IPS DF 4.7 (cell line): ENCODE measurements around the gene NPS.

Source experiments
- DNase-seq: peaks from one replicate; pipeline ENCODE4 v3.0.0-alpha.2; 2013; ENCODE audit warnings: low spot score; ENCODE audit errors: extremely low read depth

Gene NPS

DNA sequence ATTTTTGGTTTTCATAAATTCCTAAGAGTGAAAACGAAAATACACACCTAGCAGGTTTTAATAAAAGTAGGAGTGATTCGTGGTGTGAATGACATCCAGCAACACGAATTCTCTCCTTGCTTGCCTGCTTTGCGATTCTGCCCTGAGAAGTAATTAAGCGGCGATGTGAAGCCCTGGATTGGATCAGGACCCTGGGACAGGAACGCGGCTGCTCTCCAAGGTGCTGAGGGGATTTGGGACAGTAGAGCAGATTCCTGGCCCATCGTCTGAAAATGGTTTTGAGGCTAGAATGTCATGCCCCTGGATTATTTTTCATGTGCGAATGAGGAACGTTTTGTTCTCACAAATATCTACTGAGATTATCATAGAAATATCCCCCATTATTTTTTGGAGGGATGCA lies 7.8 kb downstream of the NPS start:
- peak; percentile 38 for DNase-seq

GRCh38 chr10:127561647-127562046 lies 12.5 kb downstream of the NPS start:
- no peak for DNase-seq

DNA sequence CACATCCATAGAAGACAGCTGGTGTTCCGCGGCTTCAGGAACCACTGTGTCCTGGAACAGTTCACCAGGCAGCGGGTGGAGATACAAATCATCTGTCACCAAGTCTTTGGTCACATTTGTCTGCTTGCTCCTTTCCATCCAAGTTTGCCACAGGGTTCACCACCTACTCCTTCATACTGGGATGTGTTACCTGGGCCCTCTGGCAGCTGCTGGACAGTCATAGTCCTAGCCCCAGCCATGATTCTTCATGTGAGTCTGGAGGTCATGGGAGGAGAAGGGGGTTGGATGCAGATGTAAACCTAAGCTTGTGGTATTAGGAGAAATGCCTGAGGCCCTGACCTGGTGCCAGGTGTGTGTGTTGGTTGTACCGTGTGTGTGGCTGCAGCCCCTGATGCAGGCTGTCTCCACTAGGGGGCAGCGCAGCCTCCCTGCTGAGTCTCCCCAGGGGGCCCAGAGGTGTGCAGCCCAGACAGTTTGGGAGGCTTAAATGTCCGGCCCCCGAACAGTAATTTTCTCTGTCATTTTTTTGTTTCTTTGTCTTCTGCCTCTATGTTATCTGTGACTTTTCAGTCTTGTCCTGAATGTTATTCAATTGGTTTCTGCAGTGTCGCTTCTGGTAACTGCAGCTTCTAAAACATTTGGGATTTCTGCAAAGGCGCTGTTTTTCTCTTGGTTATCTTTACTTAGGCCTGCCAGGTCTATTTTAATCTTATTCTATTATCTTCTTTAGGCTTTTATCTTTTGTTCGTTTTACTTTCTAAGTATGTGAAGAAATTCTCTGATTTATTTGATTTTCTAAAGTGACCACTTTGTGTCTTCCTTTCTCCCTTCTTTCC lies 14.8 kb downstream of the NPS start:
- no peak for DNase-seq

- no peak for DNase-seq
Observed at GRCh38 chr10:127564644-127565043, 15.5 kb downstream of the NPS start.

GRCh38 chr10:127565583-127565982 lies 16.5 kb downstream of the NPS start:
- DNase-seq: no peak

GRCh38 chr10:127569210-127569609 lies 20.1 kb downstream of the NPS start:
- no peak for DNase-seq

DNA sequence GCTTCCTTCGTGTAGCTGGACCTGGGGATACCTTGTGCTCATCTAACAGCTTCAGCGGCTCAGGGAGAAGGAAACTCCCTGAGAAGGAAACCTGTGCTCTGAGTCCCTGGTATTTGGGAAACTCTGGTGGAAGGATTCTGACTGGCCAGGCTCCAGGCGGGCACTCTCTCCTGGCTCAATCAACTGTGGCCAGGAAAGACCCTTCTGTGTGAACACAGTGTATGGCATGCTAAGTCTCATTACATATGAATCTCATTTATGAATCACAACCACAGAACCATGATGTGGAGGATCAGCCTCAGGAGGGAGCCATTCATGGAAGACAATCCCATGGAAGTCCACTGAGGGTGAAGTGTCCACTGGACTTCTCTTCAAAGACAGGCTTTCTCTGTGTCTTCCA lies 20.9 kb downstream of the NPS start:
- DNase-seq: no peak

GRCh38 chr10:127571386-127571785 lies 22.3 kb downstream of the NPS start:
- no peak for DNase-seq

DNA sequence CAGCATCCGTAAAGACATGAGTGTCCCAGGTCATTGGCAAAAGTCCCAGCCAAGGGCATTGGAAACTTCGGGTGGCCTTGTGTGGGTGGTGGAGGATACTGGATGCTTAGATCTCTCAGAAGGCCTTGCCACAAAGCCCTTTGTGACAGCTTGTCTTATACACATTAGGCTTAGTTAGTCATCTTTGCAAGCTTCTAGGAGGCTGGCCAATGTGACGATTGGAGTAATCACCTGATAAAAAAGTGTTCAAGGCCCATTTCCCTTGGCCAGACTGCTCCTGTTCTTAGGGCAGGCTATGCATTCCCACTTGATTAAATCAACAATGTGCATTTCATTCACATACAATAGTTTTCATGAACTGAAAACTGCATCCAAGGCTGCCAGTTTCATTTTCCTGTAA lies 26.9 kb downstream of the NPS start:
- no peak for DNase-seq

- no peak for DNase-seq
Observed at GRCh38 chr10:127576740-127577161, 27.6 kb downstream of the NPS start.

DNA sequence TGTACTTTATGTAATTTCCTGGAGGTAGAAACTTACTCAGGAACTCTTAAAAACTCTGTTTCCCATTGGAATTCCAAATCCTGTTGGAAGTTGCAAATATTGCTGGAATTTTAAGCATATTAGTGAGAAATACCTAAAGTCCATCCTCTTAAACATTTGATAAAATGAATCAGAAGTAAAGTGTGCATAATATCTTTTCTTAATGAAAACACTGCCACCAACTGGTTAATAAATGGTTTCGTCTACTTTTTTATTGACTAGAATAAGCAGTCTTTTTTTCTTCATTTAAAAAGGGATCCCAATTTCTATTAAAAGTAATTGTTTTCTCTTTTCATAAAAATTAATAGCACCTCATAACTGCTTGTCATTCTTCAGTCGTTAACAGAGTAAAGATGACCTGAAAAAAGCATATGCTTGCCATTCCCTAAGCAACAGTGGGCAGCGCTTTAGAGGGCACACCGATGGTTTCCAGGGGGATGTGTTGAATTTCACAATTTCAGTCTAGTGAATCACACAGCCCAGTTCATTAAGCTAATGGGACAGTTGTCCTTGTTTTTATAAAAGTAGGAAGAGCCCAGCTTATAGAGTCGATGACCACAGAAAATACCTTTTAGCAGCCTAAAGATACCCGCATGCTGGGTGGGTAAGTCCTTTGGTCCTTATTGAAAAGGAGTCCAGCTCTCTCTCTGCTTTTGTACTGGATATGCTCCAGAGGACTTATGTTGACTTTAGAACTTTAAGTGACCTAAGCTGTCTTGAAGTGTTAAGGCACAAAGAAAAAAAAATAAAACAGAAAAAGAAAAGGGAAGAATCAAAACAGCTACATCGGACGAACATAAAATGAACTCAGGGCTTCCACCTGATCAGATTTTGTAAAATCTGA lies 28.5 kb downstream of the NPS start:
- no peak for DNase-seq

DNA sequence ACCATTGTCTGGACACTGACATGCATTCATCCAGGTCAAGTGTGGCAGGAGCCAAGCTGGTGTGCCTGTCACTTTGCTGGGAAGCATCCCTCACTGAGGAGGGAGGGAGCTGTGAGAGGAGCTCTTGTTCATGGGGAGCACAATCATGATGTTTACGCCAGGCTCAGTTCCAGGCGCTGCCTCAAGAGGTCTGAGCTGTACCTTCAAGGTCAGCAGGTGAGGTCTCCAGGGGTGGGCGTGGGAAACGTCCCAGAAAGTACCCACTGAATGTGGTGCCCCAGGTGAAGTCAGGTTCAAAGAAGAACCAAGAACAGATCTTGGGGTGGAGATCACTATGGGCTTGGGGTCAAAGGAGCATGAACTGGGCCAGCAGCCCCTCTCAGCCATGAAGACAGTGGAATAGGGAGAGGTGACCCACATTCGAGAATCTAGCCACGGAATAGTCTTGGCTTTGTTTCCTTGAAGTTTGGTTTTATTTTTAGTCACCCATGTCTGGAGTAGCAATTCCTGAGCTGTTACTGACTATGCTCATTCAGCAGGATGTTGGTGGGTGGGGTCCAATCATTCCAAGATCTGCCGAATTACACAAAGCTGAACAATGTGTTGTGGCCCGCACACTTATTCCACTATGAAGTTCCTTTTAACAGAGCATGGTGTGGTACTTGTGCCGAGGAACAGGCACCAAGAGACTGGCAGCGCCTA lies 29.3 kb downstream of the NPS start:
- no peak for DNase-seq

GRCh38 chr10:127578961-127579305 lies 29.8 kb downstream of the NPS start:
- DNase-seq: no peak

GRCh38 chr10:127579640-127580039 lies 30.5 kb downstream of the NPS start:
- no peak for DNase-seq

- no peak for DNase-seq
Observed at GRCh38 chr10:127580822-127581221, 31.7 kb downstream of the NPS start.

DNA sequence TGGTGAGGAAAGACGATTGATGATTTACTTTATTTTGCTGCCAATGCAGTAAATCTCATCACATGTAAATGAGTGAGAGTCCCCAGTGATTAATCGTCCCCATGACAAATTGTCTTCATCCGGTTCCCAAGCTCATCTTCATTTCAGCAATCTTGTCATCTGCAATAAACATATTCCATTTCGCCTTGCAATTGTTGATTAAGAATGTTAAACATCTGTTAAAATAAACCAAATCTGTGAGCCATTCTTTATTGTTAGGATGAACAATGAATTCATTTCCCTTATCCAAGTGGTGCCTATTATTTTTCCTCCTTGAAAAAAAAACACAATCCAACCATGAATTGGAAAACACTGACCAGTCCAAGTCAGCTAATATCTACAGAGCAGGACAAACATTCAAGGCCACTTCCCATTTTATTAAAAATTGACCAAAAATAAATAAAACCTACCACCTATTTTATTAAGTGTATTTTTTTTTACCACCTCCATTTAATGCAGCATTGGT lies 36.5 kb downstream of the NPS start:
- DNase-seq: no peak

DNA sequence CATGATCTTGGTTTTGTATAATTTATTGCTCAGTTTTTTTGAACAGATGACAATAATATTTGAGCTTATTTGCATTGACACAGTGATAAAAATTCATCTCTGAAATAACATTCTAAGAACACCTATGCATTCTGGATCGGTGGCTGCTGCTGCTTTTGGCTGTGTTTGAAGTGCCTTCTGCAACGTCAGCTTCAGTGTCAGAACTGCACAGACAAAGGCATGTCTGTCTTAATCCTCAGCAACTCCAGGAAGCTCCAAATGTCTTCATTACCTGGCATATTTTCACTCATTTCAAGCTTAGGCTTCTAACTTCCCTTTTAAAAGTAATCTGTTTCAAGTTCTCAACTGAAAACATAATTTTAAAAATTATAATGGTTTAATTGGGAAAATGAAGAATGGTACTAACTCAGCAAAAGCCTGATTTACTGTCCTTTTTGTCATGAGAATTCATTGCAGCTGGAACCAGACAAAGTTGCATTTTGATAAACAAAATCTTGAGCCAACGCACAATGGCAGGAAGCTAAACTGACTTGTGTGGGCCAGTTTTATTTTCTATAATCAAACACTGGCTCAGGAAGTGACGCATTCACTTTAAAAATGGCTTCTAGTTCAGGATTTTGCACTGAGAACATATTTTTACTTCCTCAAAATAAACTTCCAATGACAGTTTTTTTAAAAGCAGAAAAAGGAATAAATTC lies 38.7 kb downstream of the NPS start:
- no peak for DNase-seq

GRCh38 chr10:127592586-127592985 lies 43.5 kb downstream of the NPS start:
- DNase-seq: no peak

DNA sequence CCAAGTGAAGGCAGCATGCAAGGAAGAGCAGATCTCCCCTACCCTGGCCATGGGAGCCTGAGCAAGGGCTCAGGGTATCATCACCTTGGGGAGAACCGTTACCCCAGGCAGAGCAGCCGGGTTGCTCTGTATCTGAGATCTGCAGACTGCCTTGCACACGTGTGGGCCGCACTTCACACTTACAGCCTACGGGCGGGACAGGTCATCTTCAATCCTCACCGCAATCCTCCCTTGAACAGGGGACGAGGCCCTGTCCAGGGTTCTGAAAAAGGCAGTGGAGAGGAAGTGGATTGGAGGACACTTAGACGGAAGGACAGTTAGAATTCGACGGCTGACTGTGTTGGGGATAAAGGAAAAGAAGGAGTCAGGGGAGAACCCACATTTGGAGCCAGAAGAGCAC lies 51.4 kb downstream of the NPS start:
- no peak for DNase-seq
